NCI-H2029 treated with DMSO at 0.1 percent for 48 hours (cell line): ENCODE results near the gene METTL21A.

Experiments used
- DNase-seq: peaks from one replicate; lab custom pipeline; 2025; lab: John Stamatoyannopoulos, UW

Gene METTL21A

DNA sequence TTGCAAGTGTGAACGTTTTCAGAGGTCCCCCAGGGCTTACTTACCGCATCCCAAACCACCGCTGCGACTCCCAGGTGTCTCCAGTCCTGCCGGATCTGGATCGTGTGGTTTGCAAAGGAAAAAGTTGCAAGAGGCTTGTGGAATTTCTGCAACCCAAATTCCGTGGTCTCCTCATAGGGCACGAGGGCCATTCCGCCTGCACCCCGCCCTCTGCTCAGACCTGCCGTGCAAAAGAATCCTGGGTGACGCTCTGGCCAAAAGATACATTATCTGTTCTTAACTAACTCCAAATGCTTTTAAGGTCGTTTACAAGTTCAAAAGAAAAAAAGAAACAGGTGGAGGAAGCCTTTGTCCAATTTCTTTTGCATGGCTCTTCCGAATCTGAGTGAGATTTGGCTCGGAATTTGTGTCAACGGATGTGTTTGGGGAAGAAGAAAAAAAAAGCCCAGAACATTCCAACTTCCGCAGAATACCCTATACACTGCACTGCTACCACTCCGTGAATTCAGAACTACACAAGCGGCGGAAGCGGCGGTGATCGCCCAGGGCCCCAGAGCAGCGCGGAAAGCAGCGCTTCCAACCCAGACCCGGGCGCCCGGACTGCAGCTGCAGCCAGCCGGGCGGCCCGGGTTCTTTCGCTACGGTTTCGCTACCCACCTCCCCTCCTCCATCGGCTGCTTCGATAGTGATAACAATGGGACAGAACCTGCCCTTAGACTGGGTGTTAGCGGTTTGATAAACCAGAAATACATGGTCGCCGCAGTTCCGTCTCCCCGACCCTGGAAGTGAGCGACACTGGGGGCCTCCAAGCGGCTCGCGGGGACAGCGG is 795 bp downstream of the METTL21A start:
- no peak for DNase-seq

DNA sequence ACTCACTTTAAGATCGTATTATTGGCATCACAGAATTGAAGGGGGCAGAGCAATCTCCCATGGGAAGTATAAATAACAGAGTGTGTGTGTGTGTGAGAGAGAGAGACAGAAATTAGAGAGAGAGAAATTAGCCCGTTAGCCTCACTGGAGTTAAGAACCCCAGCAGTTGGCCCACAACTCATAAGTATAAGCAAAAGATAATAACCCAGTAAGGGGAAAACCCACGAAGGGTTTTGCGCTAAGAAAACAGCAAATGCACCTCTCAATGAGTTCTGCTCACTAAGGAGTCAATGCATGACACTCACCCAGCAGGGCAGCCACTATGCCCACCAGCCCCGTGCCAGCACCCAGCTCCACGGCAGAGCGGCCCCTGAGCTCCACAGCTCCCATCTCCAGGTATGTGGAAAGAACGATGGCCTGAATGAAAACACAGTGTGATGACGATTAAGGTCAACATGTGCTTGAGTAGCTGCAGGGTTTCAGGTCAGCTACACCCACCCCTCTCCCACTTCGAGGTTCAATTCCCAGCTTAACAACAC is 3.6 kb downstream of the METTL21A start:
- no peak for DNase-seq

DNA sequence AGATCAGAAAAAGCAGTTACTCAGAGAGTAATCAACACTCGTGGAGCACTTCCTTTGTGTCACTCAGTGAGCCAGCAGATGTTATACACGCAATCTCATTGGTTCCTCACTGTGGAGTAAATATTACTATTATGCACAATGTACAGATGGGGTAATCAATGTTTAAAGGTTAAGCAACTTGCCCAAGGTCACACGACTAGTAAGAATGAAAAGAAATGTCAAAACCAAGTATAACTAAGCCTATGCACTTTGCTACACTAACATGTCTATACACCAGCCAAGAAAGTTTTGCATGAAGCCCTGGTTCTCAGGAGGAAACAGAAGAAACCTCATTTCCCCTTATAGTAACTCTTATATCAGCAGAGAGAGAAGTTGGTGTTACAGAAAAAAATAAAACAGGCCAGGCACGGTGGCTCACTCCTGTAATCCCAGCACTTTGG is 5.4 kb downstream of the METTL21A start:
- no peak for DNase-seq

DNA sequence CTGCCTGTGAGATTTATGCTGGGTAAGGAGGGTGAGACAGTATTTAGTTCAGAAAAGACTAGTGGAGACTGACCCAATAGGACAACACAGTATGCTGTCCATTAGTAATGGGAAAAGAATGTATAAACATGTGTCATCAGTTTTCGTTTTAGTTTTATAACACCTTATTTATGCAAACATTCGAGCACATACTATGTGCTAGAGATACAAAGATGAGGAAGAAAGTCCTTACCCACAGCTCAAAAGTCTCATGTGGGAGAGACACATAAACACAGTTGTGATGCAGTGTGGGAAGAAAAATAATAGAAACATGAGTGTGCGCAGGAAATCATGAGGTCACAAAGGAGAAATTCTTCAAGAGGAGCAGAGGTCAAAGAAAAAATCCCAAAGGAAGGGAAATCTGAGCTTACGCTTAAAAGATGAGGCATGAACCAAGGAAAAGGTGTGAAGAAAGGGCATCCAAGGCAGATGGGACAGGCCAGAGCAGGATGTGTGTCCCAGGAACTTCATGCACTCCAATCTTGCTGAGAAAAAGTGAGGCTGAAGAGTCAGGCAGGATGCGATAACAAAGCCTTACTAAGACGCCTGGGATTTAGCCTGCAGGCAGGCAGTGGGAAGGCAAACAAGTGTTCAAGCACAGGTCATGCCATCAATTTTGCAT is 8.1 kb downstream of the METTL21A start:
- no peak for DNase-seq

DNA sequence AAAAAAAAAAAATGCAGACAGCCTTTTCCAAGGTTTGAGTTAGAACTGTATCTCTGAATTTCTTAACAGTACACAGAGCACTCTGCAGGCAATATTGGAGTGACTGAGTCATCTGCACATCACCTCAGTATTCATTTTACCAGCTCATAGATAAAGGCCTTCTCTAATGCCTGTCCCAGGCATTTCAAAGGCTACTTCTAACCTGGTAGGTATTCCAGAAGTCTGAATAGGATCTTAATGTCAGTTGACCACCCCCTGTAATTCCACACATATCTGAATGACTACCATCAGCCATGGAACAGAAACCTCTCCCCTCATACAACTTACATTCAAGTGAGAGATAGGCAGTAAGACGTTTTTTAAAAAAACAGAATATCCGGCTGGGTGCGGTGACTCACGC is 9.0 kb downstream of the METTL21A start:
- no peak for DNase-seq

DNA sequence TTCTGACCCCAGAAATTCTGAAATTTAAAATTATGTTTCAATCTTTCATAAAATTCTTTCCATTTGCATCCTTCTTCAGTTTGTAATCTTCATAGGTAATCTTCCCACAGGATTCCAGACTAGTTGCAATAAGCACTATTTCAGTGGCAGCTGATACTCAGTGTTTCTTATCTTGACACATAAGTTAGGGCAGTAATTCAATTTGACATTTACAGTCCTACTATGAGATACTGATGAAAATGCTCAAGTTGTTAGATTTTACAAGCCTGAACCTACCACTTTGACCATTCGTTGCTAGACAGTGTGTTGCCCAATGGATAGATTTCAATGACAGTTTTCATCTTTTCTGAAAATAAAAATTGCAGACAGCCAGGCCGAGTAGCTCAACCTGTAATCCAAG is 10.4 kb downstream of the METTL21A start:
- DNase-seq: no peak

DNA sequence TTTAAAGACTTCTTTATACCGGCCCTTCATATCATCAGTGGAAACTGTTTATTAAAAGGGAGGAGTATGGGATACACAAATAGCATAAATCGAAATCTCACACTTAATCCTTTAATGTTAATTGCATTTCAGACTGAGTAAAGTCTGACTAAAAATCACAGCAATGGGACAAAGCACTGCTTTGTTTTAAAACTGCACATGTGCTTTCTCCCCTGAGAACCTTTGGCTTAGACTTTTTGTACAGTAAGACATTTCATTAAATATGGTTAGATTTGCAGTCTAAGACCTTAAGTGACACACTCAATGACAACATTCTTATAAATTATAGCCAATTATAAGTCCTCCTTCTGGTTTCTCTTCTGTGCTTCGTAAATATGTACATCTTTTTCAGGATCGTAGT is 12.5 kb downstream of the METTL21A start:
- no peak for DNase-seq

DNA sequence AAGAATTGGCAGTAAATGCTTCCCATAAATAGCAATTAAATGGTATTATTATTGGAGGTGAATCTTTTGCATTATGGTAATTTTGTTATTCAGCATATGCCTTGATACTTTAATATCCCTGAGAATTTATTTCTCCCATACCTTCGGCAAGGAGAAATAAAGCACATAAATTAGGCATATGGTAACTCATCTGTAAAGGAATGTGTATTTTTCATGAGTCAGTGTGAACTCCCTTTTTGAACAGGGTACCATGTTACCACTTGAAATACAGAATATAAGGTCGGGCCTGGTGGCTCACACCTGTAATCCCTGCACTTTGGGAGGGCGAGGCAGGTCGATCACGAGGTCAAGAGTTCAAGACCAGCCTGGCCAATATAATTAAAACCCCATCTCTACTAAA is 18.4 kb downstream of the METTL21A start:
- DNase-seq: no peak

DNA sequence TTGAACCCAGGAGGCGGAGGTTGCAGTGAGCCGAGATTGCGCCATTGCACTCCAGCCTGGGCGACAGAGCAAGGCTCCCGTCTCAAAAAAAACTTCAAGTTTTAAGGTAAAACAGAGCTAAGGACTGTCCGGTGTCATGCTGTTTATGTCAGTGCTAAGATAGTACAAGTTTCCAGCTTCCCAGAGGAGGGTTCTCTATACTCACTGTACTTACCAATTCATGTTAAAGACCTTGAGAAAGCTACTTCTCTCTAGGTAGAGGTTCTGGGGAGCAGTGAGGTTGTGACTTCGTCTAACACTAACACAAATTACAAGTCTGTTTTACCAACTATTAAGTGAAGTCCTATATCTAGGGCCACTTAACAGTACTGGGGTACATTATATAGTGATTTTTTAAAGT is 18.8 kb downstream of the METTL21A start:
- DNase-seq: no peak

DNA sequence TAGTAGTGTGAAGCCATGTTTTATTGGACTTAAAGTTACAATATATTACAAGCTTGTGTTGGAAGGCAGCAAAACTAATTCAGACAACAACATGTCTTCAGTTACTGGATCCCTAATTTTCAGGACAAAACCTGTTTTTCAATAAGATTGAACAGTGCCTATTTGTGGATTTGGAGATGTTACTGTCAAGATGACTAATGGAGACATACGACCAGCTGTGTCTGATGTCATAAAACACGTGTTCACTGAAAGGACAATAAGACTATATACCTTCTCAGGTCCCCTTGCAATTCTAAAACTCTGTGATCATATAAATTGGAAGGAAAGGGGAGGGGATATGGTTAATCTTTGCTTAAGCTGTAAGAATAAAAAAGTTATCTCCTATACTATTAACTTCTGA is 21.7 kb downstream of the METTL21A start:
- DNase-seq: no peak

DNA sequence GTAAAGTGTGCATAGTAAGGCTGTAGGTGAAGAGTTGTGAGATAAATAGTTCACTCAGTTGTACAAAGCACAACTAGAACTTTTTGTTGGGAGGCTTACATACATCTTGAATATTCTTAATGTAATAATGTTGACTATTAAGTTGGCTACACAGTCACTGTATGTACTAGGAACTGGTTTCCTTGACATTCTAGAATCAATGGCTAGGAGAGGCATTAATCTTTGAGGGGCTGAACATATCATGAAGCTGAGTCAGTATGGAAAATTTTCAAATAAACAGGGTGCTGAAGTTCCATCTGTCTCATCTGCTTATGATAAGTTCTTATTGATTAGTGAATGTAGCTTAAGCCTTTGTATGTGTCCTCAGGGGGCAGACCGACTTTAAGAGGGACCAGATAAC is 23.4 kb downstream of the METTL21A start:
- no peak for DNase-seq

DNA sequence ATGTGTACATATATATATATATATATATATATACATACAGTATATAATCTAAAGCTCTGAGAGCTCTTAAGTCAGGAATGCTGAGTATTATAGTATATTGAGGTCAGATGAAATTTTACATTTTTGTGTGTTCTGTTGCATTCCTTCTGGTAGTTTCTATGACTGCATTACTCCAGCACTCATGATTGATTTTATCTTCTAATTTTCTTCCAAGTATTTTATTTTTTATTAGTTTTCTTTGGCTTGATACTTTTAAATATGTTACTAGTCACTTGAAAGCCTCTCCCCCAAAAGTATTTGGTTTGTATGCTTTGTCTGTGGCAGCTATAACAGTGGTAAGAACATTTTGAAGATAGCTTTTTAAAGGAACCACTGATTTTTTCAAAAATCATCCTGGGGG is 25.0 kb downstream of the METTL21A start:
- no peak for DNase-seq

DNA sequence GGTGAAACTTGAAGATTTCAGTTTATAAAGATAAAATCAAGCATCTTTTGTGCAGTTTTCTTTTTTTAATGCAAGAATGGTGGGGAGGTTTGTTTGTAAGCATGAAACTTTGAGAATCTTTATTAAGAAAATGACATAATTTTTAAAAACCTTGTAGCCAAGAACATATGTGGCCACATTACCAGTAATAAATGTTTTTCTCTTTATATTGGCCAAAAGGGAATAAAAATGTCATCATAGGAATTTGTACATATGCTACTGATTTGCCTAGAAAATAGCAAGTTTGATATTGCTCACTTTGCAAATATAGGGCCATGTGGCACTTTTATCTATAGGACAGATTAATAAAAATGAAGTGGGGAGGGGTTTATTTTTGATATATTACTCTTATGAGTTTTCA is 25.6 kb downstream of the METTL21A start:
- no peak for DNase-seq

DNA sequence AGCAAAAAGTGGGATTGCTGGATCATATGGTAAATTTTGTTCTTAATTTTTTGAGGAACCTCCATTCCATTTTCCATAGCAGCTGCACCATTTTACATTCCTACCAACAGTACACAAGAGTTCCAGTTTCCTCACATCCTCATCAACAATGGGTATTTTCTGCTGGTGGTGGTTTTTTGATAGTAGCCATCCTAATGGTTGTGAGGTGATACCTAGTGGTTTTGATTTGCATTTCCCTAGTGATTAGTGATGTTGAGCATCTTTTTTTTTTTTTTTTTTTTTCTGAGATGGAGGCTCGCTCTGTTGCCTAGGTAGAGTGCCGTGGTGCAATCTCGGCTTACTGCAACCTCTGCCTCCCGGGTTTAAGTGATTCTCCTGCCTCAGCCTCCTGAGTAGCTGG is 30.5 kb downstream of the METTL21A start:
- no peak for DNase-seq

DNA sequence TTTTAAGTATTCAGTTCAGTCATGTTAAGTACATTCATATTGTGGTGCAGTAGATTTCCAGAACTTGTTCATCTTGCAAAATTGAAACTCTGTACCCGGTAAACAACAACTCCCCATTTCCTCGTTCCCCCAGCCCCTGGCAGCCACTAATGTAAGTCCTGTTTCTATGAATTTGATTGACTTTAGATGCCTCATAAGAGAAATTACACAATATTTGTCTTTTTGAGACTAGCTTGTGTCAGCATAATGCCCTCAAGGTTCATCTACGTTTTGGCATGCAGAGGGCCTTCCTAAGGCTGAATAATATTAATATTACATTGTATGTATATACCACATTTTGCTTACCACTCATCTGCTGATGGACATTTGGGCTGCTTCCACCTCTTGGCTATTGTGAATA is 30.9 kb downstream of the METTL21A start:
- no peak for DNase-seq

DNA sequence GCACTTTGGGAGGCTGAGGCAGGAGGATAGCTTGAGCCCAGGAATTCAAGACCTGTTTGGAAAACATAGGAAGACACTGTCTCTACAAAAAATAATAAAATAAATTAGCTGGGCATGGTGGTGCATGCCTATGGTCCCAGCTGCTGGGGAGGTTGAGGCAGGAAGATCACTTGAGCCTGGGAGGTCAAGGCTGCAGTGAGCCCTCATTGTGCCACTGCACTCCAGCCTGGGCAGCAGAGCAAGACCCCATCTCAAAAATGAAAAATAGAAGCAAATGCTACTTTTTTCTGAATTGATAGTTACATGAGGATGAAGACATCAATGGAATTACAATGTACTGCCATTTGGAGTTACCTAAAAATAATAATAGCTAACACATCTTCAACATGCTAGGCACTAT is 31.9 kb downstream of the METTL21A start:
- DNase-seq: no peak

DNA sequence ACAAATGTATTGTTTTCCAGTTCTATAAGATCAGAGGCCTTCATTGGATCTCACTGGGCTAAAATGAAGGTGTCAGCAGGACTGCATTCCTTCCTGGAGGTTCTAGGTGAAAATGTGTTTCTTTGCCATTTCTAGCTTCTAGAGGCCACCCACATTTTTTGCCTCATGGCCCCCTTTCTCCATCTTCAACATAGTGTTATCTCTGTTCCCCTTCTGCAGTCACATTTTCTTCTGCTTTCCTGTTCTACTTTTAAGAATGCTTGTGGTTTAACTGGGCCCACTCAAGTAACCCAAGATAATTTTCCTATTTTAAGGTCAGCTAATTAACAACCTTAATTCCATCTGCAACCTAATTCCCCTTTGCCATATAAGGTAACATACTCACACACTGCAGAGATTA is 36.1 kb downstream of the METTL21A start:
- DNase-seq: no peak

DNA sequence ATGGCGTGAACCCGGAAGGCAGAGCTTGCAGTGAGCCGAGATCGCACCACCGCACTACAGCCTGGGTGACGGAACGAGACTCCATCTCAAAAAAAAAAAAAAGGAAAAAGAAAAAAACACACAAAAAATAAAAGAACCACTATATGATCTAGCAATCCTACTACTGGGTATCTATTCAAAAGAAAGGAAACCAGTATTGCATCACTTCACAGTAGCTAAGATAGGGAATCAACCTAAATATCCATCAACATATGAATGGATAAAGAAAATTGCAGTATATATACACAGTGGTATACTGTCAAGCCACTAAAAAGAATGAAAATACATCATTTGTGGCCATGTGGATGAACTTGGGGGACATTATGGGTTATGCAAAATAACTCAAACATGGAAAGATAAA is 37.9 kb downstream of the METTL21A start:
- DNase-seq: no peak

DNA sequence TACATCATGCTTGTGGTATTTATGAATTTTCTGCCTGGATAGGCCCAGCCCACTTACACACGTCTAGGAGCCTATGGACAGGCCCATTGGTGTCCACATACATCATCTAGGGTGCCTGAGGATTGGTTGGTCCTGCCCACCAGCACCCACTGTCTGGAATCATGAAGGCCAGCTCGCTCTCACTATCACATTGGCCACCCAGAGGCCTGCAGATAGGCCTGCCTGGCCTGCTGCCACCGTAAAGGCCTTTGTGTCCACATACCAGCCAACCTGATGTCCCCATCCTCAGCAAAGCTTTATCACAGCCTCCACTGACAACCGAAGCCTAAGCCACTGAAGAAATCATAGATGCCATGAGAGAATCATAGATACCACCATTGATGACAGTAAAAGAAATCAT is 40.2 kb downstream of the METTL21A start:
- DNase-seq: no peak

DNA sequence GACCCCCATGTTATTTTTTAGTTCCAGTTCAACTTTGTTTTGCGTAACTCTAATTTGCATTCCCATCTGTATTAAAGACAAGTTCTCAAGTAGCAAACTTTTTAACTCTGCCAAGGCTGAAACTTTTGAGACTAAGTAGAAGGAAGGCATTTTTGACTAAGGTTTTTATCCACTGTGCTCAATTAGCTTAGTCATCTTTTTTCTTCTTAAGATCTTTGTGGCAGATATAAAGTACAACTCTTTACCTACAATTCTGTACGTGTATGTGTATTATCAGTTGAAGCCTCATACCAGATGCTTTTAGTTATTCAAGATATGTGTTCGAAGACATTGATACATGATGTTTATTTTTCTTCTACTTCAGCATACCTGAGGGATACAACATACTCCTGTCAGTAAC is 53.8 kb downstream of the METTL21A start:
- DNase-seq: no peak

DNA sequence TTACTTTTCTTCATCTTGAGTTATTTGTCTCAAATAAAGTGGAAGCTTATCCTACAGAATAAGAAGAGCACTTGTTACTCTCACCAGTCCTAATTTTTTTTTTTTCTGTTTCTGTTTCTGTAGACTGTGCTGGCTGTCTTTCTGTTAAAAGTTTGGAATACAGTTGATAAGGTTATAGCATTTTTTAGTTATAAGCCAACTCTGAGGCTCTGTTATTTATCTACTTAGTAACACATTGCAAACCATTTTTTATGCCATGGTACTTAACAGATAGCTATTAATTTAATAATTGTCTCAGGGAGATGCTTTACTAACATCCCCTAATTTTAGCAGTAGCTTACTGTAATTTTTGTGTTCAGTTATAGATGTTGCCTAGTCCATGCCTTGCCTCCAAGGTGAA is 57.5 kb downstream of the METTL21A start:
- DNase-seq: no peak

DNA sequence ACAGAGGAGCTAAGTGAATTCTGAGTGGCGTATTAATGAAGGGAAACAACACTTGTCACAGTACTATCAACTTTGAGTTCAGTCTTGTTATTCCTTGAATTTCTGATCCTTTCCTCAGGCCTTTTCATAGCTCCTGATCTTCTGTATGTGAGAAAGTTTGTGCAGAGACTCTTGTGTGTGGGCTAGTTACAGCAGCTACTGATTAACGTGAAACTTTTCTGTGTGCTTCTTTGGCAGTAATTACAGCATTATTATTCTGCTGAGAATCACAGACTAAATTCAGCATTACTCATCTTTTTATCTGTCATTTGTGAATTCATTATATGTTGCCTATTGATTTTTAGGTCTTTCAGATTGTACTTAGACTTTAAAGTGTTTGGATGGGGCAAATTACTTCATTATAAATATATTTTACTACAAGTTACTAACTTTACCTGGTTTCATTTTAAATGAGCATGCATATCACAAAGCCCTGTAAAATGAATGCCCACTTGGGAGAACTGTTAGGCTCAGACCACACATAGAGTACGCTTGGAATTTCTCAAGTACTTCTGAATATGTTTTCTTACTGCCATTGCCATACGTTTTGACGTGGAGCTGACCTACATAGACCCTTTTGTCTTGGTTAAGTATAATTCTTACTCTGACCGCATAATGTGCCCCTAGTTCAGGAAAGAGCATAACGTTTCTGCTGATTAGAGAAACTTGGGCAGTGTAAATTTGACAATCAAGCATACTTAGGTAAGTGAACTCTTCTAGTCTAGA is 59.3 kb downstream of the METTL21A start:
- no peak for DNase-seq
